A204.1 (cell line): ENCODE data around the gene ICA1.
"Not testable (repeated sequence)": the region's sequence is repeated elsewhere in the genome, so short reads cannot be mapped to it uniquely, and the experiment has no call there.

Experiments
- FAIRE-seq: peaks from 2 replicates; lab custom pipeline; 2012; peaks lifted over from hg19 to GRCh38; lab: Jason Lieb, UNC

ICA1 gene

GRCh38 chr7:8260871-8261694 lies 884 bp downstream of the ICA1 start:
- no peak for FAIRE-seq

DNA sequence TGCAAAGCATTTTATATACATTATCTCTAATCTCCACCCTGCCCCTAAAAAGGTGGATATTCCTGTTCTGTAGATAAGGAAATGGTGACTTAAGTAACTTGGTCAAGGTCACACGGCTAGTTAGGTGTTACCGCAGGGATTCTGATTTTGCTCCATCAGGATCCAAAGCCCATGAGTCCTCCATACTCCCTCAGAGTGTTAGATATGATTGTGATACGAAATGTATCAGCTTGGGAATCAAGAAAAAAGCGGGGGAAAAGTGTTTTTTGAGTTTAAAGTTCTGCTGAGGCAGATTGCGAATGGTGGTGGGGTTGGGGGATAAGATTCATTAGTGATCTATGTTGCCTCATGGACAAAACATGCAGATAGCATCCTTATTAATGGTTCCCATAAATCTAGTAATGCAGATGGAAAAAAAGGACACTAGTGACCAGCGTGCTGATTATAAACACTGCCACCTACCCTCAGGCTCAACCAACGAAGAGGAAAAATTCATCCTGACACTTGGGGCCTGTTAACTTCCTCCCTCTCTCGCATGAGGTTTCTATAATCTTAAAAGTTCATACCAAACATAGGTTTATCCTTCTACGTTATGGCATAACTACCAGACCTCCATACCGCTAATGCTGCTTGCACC lies 2.3 kb downstream of the ICA1 start:
- FAIRE-seq, result no peak

- FAIRE-seq, result no peak
Observed at GRCh38 chr7:8258734-8259133, 3.2 kb downstream of the ICA1 start.

- FAIRE-seq, result no peak
Observed at GRCh38 chr7:8258166-8258565, 3.8 kb downstream of the ICA1 start.

DNA sequence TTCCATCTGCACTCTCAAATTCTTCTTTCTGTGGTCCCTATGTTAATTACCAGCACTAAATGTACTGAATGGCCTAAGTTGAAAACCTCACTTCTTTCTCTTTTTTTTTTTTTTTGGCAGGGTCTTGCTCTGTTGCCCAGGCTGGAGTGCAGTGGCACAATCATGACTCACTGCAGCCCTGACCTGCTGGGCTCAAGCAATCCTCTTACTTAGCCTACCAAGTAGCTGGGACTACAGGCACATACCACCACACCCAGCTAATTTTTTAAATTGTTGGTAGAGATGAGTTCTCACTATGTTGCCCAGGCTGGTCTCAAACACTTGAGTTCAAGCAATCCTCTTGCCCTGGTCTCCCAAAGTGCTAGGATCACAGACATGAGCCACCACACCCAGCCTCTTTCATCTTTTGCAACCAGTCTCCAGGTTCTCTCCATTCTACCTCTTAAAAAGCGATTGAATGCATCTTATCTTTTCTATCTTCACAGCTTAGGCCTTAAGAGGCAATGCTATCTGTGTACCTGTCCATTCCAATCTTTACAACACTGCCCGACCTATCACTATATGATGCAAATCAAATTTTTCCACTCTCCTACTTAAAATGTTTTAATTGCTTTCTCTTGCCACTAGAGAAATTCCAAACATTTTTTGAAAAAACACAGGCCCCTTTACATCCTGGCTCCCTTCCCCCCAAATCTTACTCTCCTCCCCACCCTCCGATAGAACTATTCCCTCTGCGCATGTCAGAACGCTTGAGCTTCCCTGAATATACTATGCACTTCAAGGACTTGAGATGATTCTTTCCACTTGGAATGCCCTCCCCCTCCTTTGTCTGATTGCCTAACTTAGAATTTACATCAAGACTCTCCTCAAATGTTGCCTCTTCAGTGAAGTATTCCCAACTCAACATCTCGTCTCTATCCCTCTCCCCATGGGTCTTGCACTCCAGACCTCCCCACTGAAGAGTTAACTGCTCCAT lies 6.0 kb downstream of the ICA1 start:
- no peak for FAIRE-seq

GRCh38 chr7:8254667-8255066 lies 7.3 kb downstream of the ICA1 start:
- FAIRE-seq, result no peak

- FAIRE-seq, result no peak
Observed at GRCh38 chr7:8254215-8254614, 7.8 kb downstream of the ICA1 start.

DNA sequence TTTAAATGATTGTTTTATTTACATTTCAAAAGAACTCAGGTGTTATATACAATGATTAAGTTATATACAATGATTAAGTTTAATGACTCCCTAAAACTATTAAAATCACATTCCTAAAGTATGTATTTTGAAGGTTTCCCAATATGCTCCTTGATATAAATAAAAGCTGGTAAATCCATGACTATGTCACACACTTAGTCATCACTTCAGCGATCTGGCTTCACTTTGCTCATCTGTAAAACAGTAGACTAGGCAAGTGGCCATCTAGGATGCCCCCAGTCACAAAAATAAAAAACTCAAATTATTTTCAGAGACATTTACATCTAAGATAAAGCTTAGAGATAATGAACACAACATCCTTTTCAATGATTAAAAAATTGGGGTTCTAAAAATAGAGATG lies 10.8 kb downstream of the ICA1 start:
- no peak for FAIRE-seq

DNA sequence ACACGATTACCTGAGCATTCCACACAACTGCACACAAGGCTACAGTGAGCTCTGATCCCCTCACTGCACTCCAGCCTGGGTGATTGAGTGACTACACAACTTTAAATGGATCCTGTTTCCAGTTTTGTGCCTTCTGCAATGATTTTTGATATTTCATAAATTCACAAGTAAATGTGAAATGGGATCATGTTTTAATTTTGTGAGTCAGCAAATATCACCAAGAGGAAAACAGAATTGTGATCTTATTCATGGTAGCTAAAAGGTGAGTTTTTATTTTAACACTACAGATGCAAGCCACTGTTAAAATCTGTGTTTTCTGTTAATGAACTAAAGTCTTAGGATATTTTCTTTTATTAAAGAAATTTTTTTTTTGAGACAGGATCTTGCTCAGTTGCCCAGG lies 11.4 kb downstream of the ICA1 start:
- no peak for FAIRE-seq

DNA sequence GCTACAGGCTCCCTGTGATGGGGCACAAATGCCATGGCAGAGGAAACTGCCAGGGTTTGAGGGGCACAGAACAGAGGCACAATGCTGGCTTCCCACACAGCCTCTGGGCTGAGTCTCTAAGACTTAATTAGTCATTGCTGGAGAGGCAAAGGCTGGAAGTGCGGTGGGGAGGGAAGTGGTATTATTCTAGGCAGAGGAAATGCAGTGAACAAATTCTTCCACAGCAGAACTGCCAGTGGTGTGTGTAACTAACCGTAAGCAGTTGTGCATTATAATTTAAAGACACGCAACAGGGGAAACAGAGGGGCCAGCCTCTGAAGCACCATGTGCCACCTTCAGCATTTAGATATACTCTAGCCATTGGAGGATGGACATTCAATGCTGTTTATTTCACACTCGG lies 12.8 kb downstream of the ICA1 start:
- no peak for FAIRE-seq

DNA sequence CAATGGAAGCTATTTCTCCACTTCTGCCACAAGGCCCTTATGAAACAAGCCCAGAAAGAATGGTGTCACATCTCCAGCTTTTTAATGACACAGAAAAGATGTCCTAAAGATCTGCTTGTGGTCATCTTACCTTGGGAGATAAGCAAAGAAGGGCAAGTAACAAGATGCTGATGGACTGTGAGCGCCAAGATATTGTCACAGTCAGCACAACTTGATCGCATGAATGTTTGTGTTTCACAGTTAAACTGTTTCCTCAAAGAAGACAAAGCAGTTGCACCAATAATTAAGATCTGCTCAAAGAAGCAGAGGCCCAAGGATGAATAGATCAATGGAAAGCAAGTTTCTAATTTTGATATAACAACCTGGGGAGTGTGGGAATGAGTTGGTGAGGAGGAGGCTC lies 15.9 kb downstream of the ICA1 start:
- no peak for FAIRE-seq

DNA sequence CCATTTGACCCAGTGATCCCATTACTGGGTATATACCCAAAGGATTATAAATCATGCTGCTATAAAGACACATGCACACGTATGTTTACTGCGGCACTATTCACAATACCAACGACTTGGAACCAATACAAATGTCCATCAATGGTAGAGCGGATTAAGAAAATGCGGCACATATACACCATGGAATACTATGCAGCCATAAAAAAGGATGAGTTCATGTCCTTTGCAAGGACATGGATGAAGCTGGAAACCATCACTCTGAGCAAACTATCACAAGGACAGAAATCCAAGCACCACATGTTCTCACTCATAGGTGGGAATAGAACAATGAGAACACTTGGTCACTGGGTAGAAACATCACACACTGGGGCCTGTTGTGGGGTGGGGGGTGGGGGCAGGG lies 16.9 kb downstream of the ICA1 start:
- FAIRE-seq, result not testable (repeated sequence)

GRCh38 chr7:8243059-8243458 lies 18.9 kb downstream of the ICA1 start:
- not testable (repeated sequence) for FAIRE-seq

GRCh38 chr7:8239702-8240362 lies 22.1 kb downstream of the ICA1 start:
- FAIRE-seq, result not testable (repeated sequence)

DNA sequence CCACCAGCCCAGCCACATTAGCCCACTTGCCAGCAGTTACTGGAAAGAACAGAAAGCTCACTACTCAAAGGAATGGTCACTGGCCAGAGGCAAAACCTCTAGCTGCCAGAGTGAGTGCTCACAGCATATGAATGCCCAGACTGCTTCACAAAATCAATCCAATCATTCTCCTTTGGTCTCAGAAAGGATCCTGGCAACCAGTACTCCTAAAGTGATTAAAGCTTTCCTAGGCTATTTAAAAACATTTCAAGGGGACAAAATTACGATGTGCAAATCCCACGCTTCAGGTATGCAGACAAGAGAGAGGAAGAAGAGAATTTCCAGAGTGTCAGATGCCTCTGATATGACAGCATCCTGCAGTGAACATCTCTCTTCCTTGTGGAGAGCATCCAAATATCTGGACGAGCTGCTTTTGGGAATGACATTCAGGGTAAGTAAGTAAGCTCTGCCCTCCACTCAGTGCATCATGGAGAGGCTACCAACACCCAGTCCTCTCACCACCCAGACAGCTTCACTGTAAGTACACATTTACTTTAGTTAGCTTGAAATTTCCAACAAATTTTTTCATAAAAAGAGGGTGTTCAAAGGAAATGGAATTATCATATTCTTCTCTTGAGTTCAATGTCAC lies 25.1 kb downstream of the ICA1 start:
- no peak for FAIRE-seq

- FAIRE-seq, result no peak
Observed at GRCh38 chr7:8232999-8233847, 28.7 kb downstream of the ICA1 start.

- no peak for FAIRE-seq
Observed at GRCh38 chr7:8229927-8230326, 32.0 kb downstream of the ICA1 start.

- FAIRE-seq, result no peak
Observed at GRCh38 chr7:8228766-8229674, 32.9 kb downstream of the ICA1 start.

DNA sequence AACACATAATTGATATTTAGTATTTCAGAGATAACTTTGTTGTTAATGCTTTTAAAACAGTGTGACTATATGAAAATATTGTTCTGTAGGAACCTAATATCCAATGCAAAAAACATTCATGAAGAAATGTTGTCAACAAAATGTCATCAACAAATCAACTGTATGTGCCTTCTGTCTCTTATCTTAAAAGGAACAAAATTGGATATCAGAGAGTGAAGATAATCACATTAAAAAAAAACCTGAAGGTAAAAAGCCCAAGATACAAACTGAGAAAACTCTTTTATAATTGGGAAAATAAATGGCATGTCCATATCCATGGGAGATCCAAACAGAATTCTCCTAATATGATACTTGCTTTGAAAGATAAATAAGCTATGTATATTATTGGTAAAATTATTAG lies 33.9 kb downstream of the ICA1 start:
- FAIRE-seq, result no peak

DNA sequence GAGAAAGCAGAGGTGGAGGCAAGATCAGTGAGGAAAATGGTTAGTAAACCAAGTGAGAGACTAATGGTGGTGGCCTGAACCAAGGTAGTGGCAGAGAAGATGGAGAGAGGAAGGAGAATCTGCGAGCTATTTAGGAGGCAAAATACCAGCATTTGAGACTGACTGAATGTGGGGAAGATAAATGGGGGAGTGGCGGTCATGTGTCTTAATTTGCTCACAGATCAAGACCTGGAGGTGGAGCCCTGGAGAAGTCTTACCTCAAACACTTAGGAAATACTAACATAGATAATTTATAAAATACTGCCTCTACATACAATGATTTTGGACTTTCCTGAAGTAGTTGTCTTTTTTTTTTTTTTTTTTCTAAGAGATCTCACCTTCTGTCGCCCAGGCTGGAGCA lies 34.7 kb downstream of the ICA1 start:
- FAIRE-seq, result no peak
